Glutamatergic neuron (in vitro differentiated cells): ENCODE data around the gene SOD2. TPM values are rescaled to one million over a fixed set of nuclear protein-coding genes. Genes with fewer than 3 reads are reported as not detected.
"Not testable (repeated sequence)": the region's sequence is repeated elsewhere in the genome, so short reads cannot be mapped to it uniquely, and the experiment has no call there.

Experiments used
- DNase-seq: peaks from one replicate; pipeline ENCODE4 v3.0.0; 2022
- H3K27ac Mint-ChIP-seq: one replicate; pipeline ENCODE4 v1.8.0; 2020; ENCODE audit warnings: mild to moderate bottlenecking, mixed read lengths, inconsistent platforms; ENCODE audit not compliant: unreplicated experiment
- H3K27me3 Mint-ChIP-seq: one replicate; pipeline ENCODE4 v1.8.0; 2020; ENCODE audit warnings: mild to moderate bottlenecking, moderate library complexity, mixed read lengths, inconsistent platforms; ENCODE audit not compliant: unreplicated experiment
- H3K36me3 Mint-ChIP-seq: one replicate; pipeline ENCODE4 v1.8.0; 2020; ENCODE audit warnings: mild to moderate bottlenecking, mixed read lengths, inconsistent platforms; ENCODE audit not compliant: unreplicated experiment
- H3K4me1 Mint-ChIP-seq: one replicate; pipeline ENCODE4 v1.8.0; 2020; ENCODE audit warnings: mild to moderate bottlenecking, low read depth, mixed read lengths, inconsistent platforms; ENCODE audit not compliant: unreplicated experiment
- H3K4me3 Mint-ChIP-seq: one replicate; pipeline ENCODE4 v1.8.0; 2020; ENCODE audit warnings: mild to moderate bottlenecking, mixed read lengths, inconsistent platforms; ENCODE audit not compliant: unreplicated experiment
- H3K9me3 Mint-ChIP-seq: one replicate; pipeline ENCODE4 v1.8.0; 2020; ENCODE audit warnings: mild to moderate bottlenecking, moderate library complexity, mixed read lengths, inconsistent platforms; ENCODE audit not compliant: unreplicated experiment
- total RNA-seq: library from RNA; stranded (reverse); fragmentation: NEBNext Ultra II Directional; extraction: Animal tissue kit (Norgen Biotek cat#: 25700); gene quantifications from one replicate; pipeline ENCODE4 v1.2.1, GENCODE V29; 2021; ENCODE audit not compliant: unreplicated experiment
- TF ChIP-seq, protein P1 (sequence below): fragments of 200-600 bp; sonication (generic); IDR thresholded peaks from one replicate; pipeline ENCODE4 v1.5.0; 2021; ENCODE audit not compliant: partially characterized antibody, unreplicated experiment

The SOD2 gene
- total RNA-seq, 1 donor from 2014 or later = 56.5 TPM

DNA sequence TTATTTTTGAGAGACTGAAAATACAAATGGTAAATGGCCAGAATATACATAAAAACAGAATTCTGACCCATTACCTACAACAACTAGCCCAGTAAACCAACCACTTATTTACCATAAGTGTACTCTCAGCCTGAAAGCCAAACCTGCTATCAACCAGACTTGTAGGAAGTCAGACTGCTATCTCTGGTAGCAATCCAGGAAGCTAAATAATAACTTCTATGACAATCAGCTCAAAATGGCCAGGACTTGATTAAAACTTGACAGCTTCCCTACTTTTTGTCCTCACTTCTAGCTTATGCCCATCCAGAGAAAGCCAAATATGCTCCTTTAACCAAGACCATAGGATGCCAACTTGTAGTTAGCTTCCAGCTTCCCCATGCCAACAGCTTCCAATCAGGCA is 29.6 kb upstream of the SOD2 start:
- no peak for DNase-seq
- peaks cover 10% of the 10 kb centered on the region for H3K9me3 Mint-ChIP-seq
- H3K27me3 Mint-ChIP-seq = peaks cover 6% of the 10 kb centered on the region
- H3K4me3 Mint-ChIP-seq = no peak overlapping the region
- H3K4me1 Mint-ChIP-seq = peaks cover 2% of the 10 kb centered on the region
- no peak overlapping the region for H3K27ac Mint-ChIP-seq
- H3K36me3 Mint-ChIP-seq = no peaks in the 10 kb centered on the region
- TF ChIP-seq, protein P1, sequence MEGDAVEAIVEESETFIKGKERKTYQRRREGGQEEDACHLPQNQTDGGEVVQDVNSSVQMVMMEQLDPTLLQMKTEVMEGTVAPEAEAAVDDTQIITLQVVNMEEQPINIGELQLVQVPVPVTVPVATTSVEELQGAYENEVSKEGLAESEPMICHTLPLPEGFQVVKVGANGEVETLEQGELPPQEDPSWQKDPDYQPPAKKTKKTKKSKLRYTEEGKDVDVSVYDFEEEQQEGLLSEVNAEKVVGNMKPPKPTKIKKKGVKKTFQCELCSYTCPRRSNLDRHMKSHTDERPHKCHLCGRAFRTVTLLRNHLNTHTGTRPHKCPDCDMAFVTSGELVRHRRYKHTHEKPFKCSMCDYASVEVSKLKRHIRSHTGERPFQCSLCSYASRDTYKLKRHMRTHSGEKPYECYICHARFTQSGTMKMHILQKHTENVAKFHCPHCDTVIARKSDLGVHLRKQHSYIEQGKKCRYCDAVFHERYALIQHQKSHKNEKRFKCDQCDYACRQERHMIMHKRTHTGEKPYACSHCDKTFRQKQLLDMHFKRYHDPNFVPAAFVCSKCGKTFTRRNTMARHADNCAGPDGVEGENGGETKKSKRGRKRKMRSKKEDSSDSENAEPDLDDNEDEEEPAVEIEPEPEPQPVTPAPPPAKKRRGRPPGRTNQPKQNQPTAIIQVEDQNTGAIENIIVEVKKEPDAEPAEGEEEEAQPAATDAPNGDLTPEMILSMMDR = no peak

DNA sequence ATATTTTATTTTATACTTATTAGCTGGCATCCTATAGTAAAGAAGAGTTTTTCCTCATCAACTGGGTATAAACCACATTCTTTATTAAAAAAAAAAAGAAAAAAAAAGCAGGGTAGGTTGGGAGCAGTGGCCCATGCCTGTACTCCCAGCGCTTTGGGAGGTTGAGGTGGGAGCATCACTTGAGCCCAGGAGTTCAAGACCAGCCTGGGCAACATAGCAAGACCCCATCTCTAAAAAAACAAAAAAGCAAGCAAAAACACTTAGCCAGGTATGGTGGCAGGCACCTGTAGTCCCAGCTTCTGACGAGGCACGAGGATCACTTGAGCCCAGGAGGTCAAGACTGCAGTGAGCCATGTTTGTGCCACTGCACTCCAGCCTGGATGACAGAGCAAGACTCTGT is 28.9 kb upstream of the SOD2 start:
- H3K27me3 Mint-ChIP-seq, DNase-seq, H3K4me1 Mint-ChIP-seq, H3K9me3 Mint-ChIP-seq, H3K27ac Mint-ChIP-seq, H3K4me3 Mint-ChIP-seq, H3K36me3 Mint-ChIP-seq: not testable (repeated sequence)

DNA sequence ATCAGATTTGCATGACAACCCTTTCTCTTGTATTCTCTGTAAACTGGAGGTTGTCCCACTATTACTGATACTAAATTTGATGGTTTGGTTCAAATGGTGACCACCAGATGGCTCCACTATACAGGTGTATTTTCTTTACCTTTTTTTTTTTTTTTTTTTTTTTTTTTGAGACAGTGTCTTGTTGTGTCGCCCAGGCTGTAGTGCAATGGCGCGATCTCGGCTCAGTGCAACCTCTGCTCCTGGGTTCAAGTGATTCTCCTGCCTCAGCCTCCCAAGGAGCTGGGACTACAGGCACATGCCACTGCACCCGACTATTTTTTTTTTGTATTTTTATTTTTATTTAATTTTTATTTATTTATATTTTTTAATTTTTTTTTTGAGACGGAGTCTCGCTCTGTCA is 27.7 kb upstream of the SOD2 start:
- no peak for DNase-seq
- no peaks in the 10 kb centered on the region for H3K9me3 Mint-ChIP-seq
- peaks cover 2% of the 10 kb centered on the region for H3K4me1 Mint-ChIP-seq
- H3K27me3 Mint-ChIP-seq = no peaks in the 10 kb centered on the region
- no peak overlapping the region for H3K4me3 Mint-ChIP-seq
- no peaks in the 10 kb centered on the region for H3K36me3 Mint-ChIP-seq
- H3K27ac Mint-ChIP-seq = no peak overlapping the region
- TF ChIP-seq, protein P1 = peak; percentile 66

DNA sequence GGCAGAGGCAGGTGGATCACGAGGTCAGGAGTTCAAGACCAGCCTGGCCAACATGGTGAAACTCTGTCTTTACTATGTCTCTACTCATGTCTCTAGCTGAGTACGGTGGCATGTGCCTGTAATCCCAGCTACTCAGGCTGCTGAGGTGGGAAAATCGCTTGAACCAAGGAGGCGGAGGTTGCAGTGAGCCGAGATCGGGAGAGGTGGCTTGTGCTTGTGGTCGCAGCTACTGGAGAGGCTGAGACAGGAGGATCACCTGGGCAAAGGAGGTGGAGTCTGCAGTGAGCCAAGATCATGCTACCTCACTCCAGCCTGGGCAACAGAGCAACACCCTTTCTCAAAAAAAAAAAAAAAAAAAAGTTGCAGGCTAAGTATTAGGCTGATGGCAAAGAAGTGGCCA is 26.2 kb upstream of the SOD2 start:
- no peaks in the 10 kb centered on the region for H3K4me1 Mint-ChIP-seq

DNA sequence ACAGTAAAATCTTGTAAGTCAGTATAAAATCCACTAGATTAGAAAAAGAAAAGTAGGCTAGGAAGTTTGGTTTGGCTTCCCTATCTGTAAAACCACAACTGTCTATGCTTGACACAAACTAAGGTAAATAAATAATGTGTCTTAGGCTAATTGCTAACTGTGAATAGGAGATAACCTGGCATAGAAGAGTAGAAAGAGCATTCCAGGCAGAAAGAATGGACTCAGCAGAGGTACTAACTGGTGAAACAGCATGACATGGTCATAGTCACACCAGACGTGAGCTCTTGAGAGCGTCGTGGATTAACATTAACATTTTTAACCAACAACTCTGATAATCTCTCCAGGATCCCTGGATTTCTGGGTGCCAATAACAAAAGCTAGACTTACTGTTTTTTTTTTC is 25.6 kb upstream of the SOD2 start:
- TF ChIP-seq, protein P1 = no peak
- no peak for DNase-seq
- Mint-ChIP-seq H3K4me1 (no peaks in the 10 kb centered on the region), H3K4me3 (no peak overlapping the region), H3K27me3 (peaks cover 2% of the 10 kb centered on the region), H3K27ac (no peak overlapping the region), H3K36me3 (no peaks in the 10 kb centered on the region), H3K9me3 (no peaks in the 10 kb centered on the region)

More for the DNA sequence above, 26.2 kb upstream of the SOD2 start:
- no peak overlapping the region for H3K27ac Mint-ChIP-seq
- no peak overlapping the region for H3K4me3 Mint-ChIP-seq
- H3K9me3 Mint-ChIP-seq = no peaks in the 10 kb centered on the region
- DNase-seq = no peak
- TF ChIP-seq, protein P1 = no peak
- no peaks in the 10 kb centered on the region for H3K36me3 Mint-ChIP-seq
- peaks cover 2% of the 10 kb centered on the region for H3K27me3 Mint-ChIP-seq
